ENCODE data around the gene UVRAG.

GRCh38 chr11:75919525-75919924, 104.5 kb downstream of the UVRAG start:
- TF ChIP-seq CTCF (optimal IDR thresholded peaks at IDR 0.05 in 1 of 3, IDR thresholded peaks at IDR 0.05 in 1 of 3, conservative IDR thresholded peaks at IDR 0.05 in 1 of 3; ENCODE audit: extremely low read depth in 1 of 3, insufficient read depth in 2 of 3, low read length in 3 of 3), result no peak
- no peak for TF ChIP-seq EZH2 (IDR thresholded peaks at IDR 0.05; ENCODE audit: low read length)
